Stomach (tissue), 4 donors: Measurements from ENCODE around the gene FST.

Experiments
- POLR2AphosphoS5 ChIP-seq, 3 donors: sonication (generic); formaldehyde crosslinking; IDR thresholded peaks; one replicate each; pipeline ENCODE4 v1.6.1; 2016; ENCODE audit warnings: antibody characterized with exemption in 3 of 3
- TF ChIP-seq, protein P1 (sequence below), 7 experiments: fragments of 450-650 bp in 4 of 7; fragments of 200-600 bp in 3 of 7; sonication (generic) in 3 of 7; IDR thresholded peaks; one replicate each; pipeline ENCODE4 v1.5.1; 2016 to 2019; ENCODE audit warnings: antibody characterized with exemption in 7 of 7, control low read depth in 2 of 7, mild to moderate bottlenecking in 1 of 7

DNA sequence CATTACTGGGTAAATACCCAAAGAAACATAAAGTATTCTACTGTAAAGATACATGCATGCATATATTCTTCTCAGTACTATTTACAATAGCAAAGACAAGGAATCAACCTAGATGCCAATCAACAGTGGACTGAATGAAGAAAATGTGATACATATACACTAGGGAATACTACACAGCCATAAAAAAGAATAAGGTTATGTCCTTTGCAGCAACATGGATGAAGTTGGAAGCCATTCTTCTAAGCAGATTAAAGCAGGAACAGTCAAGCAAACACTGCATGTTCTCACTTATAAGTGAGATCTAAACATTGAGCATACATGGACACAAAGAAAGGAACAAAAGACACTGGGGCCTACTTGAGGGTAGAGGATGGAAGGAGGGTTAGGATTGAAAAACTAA is 40.4 kb downstream of the FST start:
- TF ChIP-seq, protein P1, sequence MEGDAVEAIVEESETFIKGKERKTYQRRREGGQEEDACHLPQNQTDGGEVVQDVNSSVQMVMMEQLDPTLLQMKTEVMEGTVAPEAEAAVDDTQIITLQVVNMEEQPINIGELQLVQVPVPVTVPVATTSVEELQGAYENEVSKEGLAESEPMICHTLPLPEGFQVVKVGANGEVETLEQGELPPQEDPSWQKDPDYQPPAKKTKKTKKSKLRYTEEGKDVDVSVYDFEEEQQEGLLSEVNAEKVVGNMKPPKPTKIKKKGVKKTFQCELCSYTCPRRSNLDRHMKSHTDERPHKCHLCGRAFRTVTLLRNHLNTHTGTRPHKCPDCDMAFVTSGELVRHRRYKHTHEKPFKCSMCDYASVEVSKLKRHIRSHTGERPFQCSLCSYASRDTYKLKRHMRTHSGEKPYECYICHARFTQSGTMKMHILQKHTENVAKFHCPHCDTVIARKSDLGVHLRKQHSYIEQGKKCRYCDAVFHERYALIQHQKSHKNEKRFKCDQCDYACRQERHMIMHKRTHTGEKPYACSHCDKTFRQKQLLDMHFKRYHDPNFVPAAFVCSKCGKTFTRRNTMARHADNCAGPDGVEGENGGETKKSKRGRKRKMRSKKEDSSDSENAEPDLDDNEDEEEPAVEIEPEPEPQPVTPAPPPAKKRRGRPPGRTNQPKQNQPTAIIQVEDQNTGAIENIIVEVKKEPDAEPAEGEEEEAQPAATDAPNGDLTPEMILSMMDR (IDR thresholded peaks at IDR 0.05): no peak
- no peak for TF ChIP-seq POLR2AphosphoS5 (IDR thresholded peaks at IDR 0.05)
